ENCODE data around the gene OLFML2A.

The OLFML2A gene

GRCh38 chr9:124778575-124779367, 1.8 kb downstream of the OLFML2A start:
- DNase-seq (ENCODE audit: low spot score): no peak

- no peak for DNase-seq (ENCODE audit: low spot score)
These were observed 2.6 kb downstream of the OLFML2A start for GRCh38 chr9:124779368-124780059.

- no peak for DNase-seq (ENCODE audit: low spot score)
These were observed 3.3 kb downstream of the OLFML2A start for GRCh38 chr9:124780060-124780756.

- DNase-seq (ENCODE audit: low spot score): no peak
These were observed 3.8 kb downstream of the OLFML2A start for GRCh38 chr9:124780757-124781151.

- DNase-seq (ENCODE audit: low spot score): no peak
These were observed 5.2 kb downstream of the OLFML2A start for GRCh38 chr9:124781967-124782660.

- DNase-seq (ENCODE audit: low spot score): no peak
These were observed 6.0 kb downstream of the OLFML2A start for GRCh38 chr9:124782661-124783574.

- DNase-seq (ENCODE audit: low spot score): no peak
These were observed 6.9 kb downstream of the OLFML2A start for GRCh38 chr9:124783830-124784229.

GRCh38 chr9:124784509-124784908, 7.6 kb downstream of the OLFML2A start:
- DNase-seq (ENCODE audit: low spot score): no peak

GRCh38 chr9:124786881-124787573, 10.1 kb downstream of the OLFML2A start:
- no peak for DNase-seq (ENCODE audit: low spot score)

GRCh38 chr9:124788542-124789217, 11.7 kb downstream of the OLFML2A start:
- no peak for DNase-seq (ENCODE audit: low spot score)

- no peak for DNase-seq (ENCODE audit: low spot score)
These were observed 12.6 kb downstream of the OLFML2A start for GRCh38 chr9:124789531-124789930.

- no peak for DNase-seq (ENCODE audit: low spot score)
These were observed 13.4 kb downstream of the OLFML2A start for GRCh38 chr9:124790301-124790700.

GRCh38 chr9:124790801-124791505, 14.0 kb downstream of the OLFML2A start:
- no peak for DNase-seq (ENCODE audit: low spot score)

GRCh38 chr9:124792257-124793014, 15.5 kb downstream of the OLFML2A start:
- no peak for DNase-seq (ENCODE audit: low spot score)

- DNase-seq (ENCODE audit: low spot score): no peak
These were observed 16.1 kb downstream of the OLFML2A start for GRCh38 chr9:124793015-124793541.

GRCh38 chr9:124794902-124795491, 18.1 kb downstream of the OLFML2A start:
- no peak for DNase-seq (ENCODE audit: low spot score)

- no peak for DNase-seq (ENCODE audit: low spot score)
These were observed 19.0 kb downstream of the OLFML2A start for GRCh38 chr9:124795881-124796431.

All from ecto neural progenitor cell (in vitro differentiated cells).